PC-9 (cell line): ENCODE measurements around the gene RIPK3. TPM values are rescaled to one million over a fixed set of nuclear protein-coding genes. Genes with fewer than 3 reads are reported as not detected.
A peak's percentile ranks its signal among the peaks of the same experiment; 100 is the strongest.

ENCODE experiments used
- BruUV-seq: library from RNA; stranded (reverse); fragments of 400-500 nt; replicated peaks from 2 replicates; lab custom pipeline; 2021; lab: Mats Ljungman, UMichigan
- CTCF ChIA-PET: fragments of 300-600 bp; sonication (Branson Sonifier 250); formaldehyde crosslinking; loops from one replicate; lab custom pipeline; 2022; ENCODE audit warnings: antibody characterized with exemption; lab: Charles Lee
- POLR2A ChIA-PET: fragments of 300-600 bp; sonication (Branson Sonifier 250); formaldehyde crosslinking; loops from one replicate; lab custom pipeline; 2022; ENCODE audit warnings: antibody characterized with exemption; ENCODE audit not compliant: unreplicated experiment; lab: Charles Lee
- DNase-seq, 2 experiments: peaks; one replicate each; pipeline versions ENCODE4 v3.0.0 to v3.0.0-alpha.2; 2015 to 2022; ENCODE audit warnings: mixed read lengths in 1 of 2
- H2AFZ ChIP-seq: fragments of 200-600 bp; sonication (generic); 2 replicates; pipeline ENCODE4 v1.8.1; 2017; ENCODE audit warnings: antibody characterized with exemption
- H3F3A ChIP-seq: fragments of 200-600 bp; sonication (generic); 2 replicates; pipeline ENCODE4 v1.8.1; 2017; ENCODE audit warnings: antibody characterized with exemption, mild to moderate bottlenecking, low read depth; ENCODE audit not compliant: insufficient read depth
- H3K27ac ChIP-seq: fragments of 200-600 bp; sonication (generic); 2 replicates; pipeline ENCODE4 v1.6.1; 2016; ENCODE audit warnings: mixed run types
- H3K27me3 ChIP-seq: fragments of 200-600 bp; sonication (generic); 2 replicates; pipeline ENCODE4 v1.6.1; 2016; ENCODE audit warnings: low read depth, mixed run types; ENCODE audit not compliant: insufficient read depth
- H3K36me3 ChIP-seq: fragments of 200-600 bp; sonication (generic); 2 replicates; pipeline ENCODE4 v1.6.1; 2016; ENCODE audit warnings: low read depth, mixed run types
- H3K4me1 ChIP-seq: fragments of 200-600 bp; sonication (generic); replicated peaks from 2 replicates; pipeline ENCODE4 v1.6.1; 2016; ENCODE audit warnings: mixed run types; ENCODE audit not compliant: insufficient read depth
- H3K4me2 ChIP-seq: fragments of 200-600 bp; sonication (generic); 2 replicates; pipeline ENCODE4 v1.6.1; 2017; ENCODE audit warnings: mixed run types
- H3K4me3 ChIP-seq: fragments of 200-600 bp; sonication (generic); 2 replicates; pipeline ENCODE4 v1.6.1; 2016; ENCODE audit warnings: mixed run types
- H3K79me2 ChIP-seq: fragments of 200-600 bp; sonication (generic); 2 replicates; pipeline ENCODE4 v1.6.1; 2017; ENCODE audit warnings: low read depth, mixed run types
- H3K9me2 ChIP-seq: fragments of 200-600 bp; sonication (generic); 2 replicates; pipeline ENCODE4 v1.8.1; 2017; ENCODE audit warnings: mild to moderate bottlenecking; ENCODE audit not compliant: insufficient read depth
- H3K9me3 ChIP-seq: fragments of 200-600 bp; sonication (generic); 2 replicates; pipeline ENCODE4 v1.8.1; 2016; ENCODE audit warnings: low read depth; ENCODE audit not compliant: insufficient read depth
- H4K20me1 ChIP-seq: fragments of 200-600 bp; sonication (generic); 2 replicates; pipeline ENCODE4 v1.8.1; 2017; ENCODE audit not compliant: insufficient read depth
- CTCF ChIP-seq: fragments of 200-600 bp; sonication (generic); conservative IDR thresholded peaks from 2 replicates; pipeline ENCODE4 v1.6.1; 2017; ENCODE audit warnings: mixed run types, antibody characterized with exemption, mild to moderate bottlenecking, moderate library complexity
- EZH2 ChIP-seq: fragments of 200-600 bp; sonication (generic); IDR thresholded peaks from 2 replicates; pipeline ENCODE4 v1.8.0; 2017; ENCODE audit warnings: antibody characterized with exemption, low read depth
- intact Hi-C: fragments of 100-400 bp; cut with micrococcal nuclease; formaldehyde crosslinking; loops from one replicate; pipeline ENCODE4 v1.10.0; 2022; ENCODE audit not compliant: unreplicated experiment
- total RNA-seq: library from RNA; stranded (reverse); gene quantifications from 2 replicates; pipeline ENCODE4 v1.2.3, GENCODE V29; 2021

RIPK3 gene
- total RNA-seq, 1 experiment from 2014 or later = 6.4 TPM

- Histone ChIP-seq H3K27ac (no peak overlapping the region), H4K20me1 (no peaks in the 10 kb centered on the region), H3K27me3 (no peaks in the 10 kb centered on the region), H2AFZ (no peak overlapping the region), H3K4me3 (no peak overlapping the region), H3F3A (no peaks in the 10 kb centered on the region), H3K36me3 (no peaks in the 10 kb centered on the region), H3K79me2 (peaks cover 28% of the 10 kb centered on the region), H3K4me2 (no peak overlapping the region), H3K9me2 (no peaks in the 10 kb centered on the region), H3K4me1 (peaks cover 16% of the 10 kb centered on the region), H3K9me3 (no peaks in the 10 kb centered on the region)
- intact Hi-C loops = loop anchor here (1.0 kb wide), 1 partner anchor 239 kb away; no protein-coding TSS in a partner anchor
- ChIA-PET CTCF (interaction anchor here (0.6 to 1.9 kb wide), 2 partner anchors 55 to 82 kb away, joined by 3 to 16 read pairs; partner anchors contain the start of genes MDP1 and TINF2), POLR2A (interaction anchor here (0.6 kb wide), 2 partner anchors 53 to 54 kb away, joined by 8 to 15 read pairs; no protein-coding TSS in a partner anchor)
- DNase-seq = no peak
- BruUV-seq = no TSS peak
- TF ChIP-seq CTCF (peak; percentile 51), EZH2 (no peak)
Observed at GRCh38 chr14:24297190-24297964, 42.4 kb downstream of the RIPK3 start.

GRCh38 chr14:24296341-24297157, 43.2 kb downstream of the RIPK3 start:
- peaks cover 16% of the 10 kb centered on the region for H3K4me1 ChIP-seq
- no peak overlapping the region for H3K27ac ChIP-seq
- H3F3A ChIP-seq = no peaks in the 10 kb centered on the region
- no peaks in the 10 kb centered on the region for H3K9me2 ChIP-seq
- no peaks in the 10 kb centered on the region for H3K36me3 ChIP-seq
- H3K4me2 ChIP-seq = no peak overlapping the region
- H3K9me3 ChIP-seq = no peaks in the 10 kb centered on the region
- TF ChIP-seq EZH2 (no peak), CTCF (peak; percentile 73)
- POLR2A ChIA-PET = interaction anchor here (0.6 kb wide), 1 partner anchor 238 kb away, joined by 3 read pairs; no protein-coding TSS in a partner anchor
- H3K4me3 ChIP-seq = no peak overlapping the region
- H3K79me2 ChIP-seq = peaks cover 27% of the 10 kb centered on the region
- no peaks in the 10 kb centered on the region for H3K27me3 ChIP-seq
- no peak overlapping the region for H2AFZ ChIP-seq
- DNase-seq = peak; percentile 43 to 58
- H4K20me1 ChIP-seq = no peaks in the 10 kb centered on the region
- CTCF ChIA-PET = interaction anchor here (0.6 to 1.9 kb wide), 2 partner anchors 54 to 81 kb away, joined by 3 to 16 read pairs; partner anchors contain the start of genes MDP1 and TINF2
- BruUV-seq = no TSS peak
- intact Hi-C loops = loop anchor here (1.0 kb wide), 2 partner anchors 53 to 238 kb away; no protein-coding TSS in a partner anchor

GRCh38 chr14:24293525-24293924, 46.3 kb downstream of the RIPK3 start:
- Histone ChIP-seq H3K36me3 (no peaks in the 10 kb centered on the region), H3K4me1 (peaks cover 4% of the 10 kb centered on the region), H3F3A (no peaks in the 10 kb centered on the region), H3K9me3 (no peaks in the 10 kb centered on the region), H3K27me3 (no peaks in the 10 kb centered on the region), H3K9me2 (no peaks in the 10 kb centered on the region), H3K27ac (no peak overlapping the region), H4K20me1 (no peaks in the 10 kb centered on the region), H3K79me2 (peaks cover 3% of the 10 kb centered on the region; the same call in 1 of the 2 replicates), H3K4me2 (no peak overlapping the region), H3K4me3 (no peak overlapping the region), H2AFZ (no peak overlapping the region)
- DNase-seq = no peak
- ChIA-PET POLR2A (no interaction called here), CTCF (no interaction called here)
- no TSS peak for BruUV-seq
- TF ChIP-seq EZH2 (no peak), CTCF (no peak)
- intact Hi-C loops = no loop called here
